K562 (cell line): ENCODE results near the gene MYO3B. TPM values are rescaled to one million over a fixed set of nuclear protein-coding genes. Genes with fewer than 3 reads are reported as not detected.

Experiments
- ATF6 ChIP-seq: sonication (generic); formaldehyde crosslinking; IDR thresholded peaks from 2 replicates; pipeline ENCODE4 v1.4.0; 2020; ENCODE audit warnings: mild to moderate bottlenecking, missing genetic modification reagents
- C11orf30 ChIP-seq: fragments of 450-650 bp; IDR thresholded peaks from 2 replicates; pipeline ENCODE4 v1.6.1; 2016; ENCODE audit warnings: low read depth, mild to moderate bottlenecking
- CBX8 ChIP-seq: fragments of 200-600 bp; sonication (generic); IDR thresholded peaks from 2 replicates; pipeline ENCODE4 v1.6.1; 2012; ENCODE audit warnings: borderline replicate concordance, mixed run types, low read depth, mild to moderate bottlenecking, moderate library complexity, mixed read lengths, low read length, control low read depth, inconsistent platforms; ENCODE audit not compliant: poor library complexity, severe bottlenecking; ENCODE audit errors: extremely low read depth
- CC2D1A ChIP-seq: fragments of 450-650 bp; IDR thresholded peaks from 2 replicates; pipeline ENCODE4 v1.6.1; 2017; ENCODE audit warnings: mild to moderate bottlenecking
- CCNT2 ChIP-seq: IDR thresholded peaks from 2 replicates; pipeline ENCODE4 v1.6.1; 2011; ENCODE audit warnings: borderline replicate concordance, low read depth, mild to moderate bottlenecking, moderate library complexity, mixed read lengths, low read length; ENCODE audit not compliant: insufficient read length; ENCODE audit errors: extremely low read depth
- DACH1 ChIP-seq: fragments of 450-650 bp; IDR thresholded peaks from 2 replicates; pipeline ENCODE4 v1.6.1; 2018; ENCODE audit not compliant: partially characterized antibody
- DIDO1 ChIP-seq: fragments of 450-650 bp; IDR thresholded peaks from 2 replicates; pipeline ENCODE4 v1.6.1; 2016; ENCODE audit warnings: low read depth, missing biosample characterization, missing genetic modification characterization
- ILF3 ChIP-seq: fragments of 450-650 bp; IDR thresholded peaks from 2 replicates; pipeline ENCODE4 v1.6.1; 2018; ENCODE audit warnings: antibody characterized with exemption, mild to moderate bottlenecking, moderate library complexity, borderline replicate concordance
- MNT ChIP-seq, 2 experiments: fragments of 450-650 bp; conservative IDR thresholded peaks; 2 replicates each; pipeline ENCODE4 v1.6.1; 2017; ENCODE audit warnings: mild to moderate bottlenecking in 2 of 2, moderate library complexity in 2 of 2
- MTA1 ChIP-seq: fragments of 450-650 bp; IDR thresholded peaks from 2 replicates; pipeline ENCODE4 v1.6.1; 2017; ENCODE audit warnings: borderline replicate concordance
- PHF8 ChIP-seq: fragments of 200-600 bp; sonication (generic); IDR thresholded peaks from 2 replicates; pipeline ENCODE4 v1.6.1; 2012; ENCODE audit warnings: mixed run types, mild to moderate bottlenecking, inconsistent platforms, low read length, moderate library complexity, borderline replicate concordance
- PKNOX1 ChIP-seq: fragments of 450-650 bp; IDR thresholded peaks from 2 replicates; pipeline ENCODE4 v1.6.1; 2016
- RBM15 ChIP-seq: fragments of 200-400 bp; formaldehyde crosslinking; IDR thresholded peaks from 2 replicates; pipeline ENCODE4 v1.6.1; 2018; ENCODE audit warnings: mild to moderate bottlenecking, low read length, moderate library complexity; ENCODE audit not compliant: insufficient read depth
- SMAD4 ChIP-seq: fragments of 250-450 bp; sonication (Bioruptor Pico); conservative IDR thresholded peaks from 2 replicates; pipeline ENCODE4 v1.8.0; 2021; ENCODE audit warnings: inconsistent platforms, mild to moderate bottlenecking, moderate library complexity
- SP2 ChIP-seq: IDR thresholded peaks from 2 replicates; pipeline ENCODE4 v1.6.1; 2011; ENCODE audit warnings: mild to moderate bottlenecking, low read depth, low read length, moderate library complexity; ENCODE audit not compliant: poor library complexity, severe bottlenecking; ENCODE audit errors: extremely low read depth
- SRSF9 ChIP-seq: fragments of 200-400 bp; formaldehyde crosslinking; IDR thresholded peaks from 2 replicates; pipeline ENCODE4 v1.6.1; 2017; ENCODE audit warnings: low read depth, low read length, borderline replicate concordance
- TEAD1 ChIP-seq, 2 experiments: fragments of 450-650 bp in 1 of 2; sonication (generic) in 1 of 2; formaldehyde crosslinking; IDR thresholded peaks; 2 replicates each; pipeline versions ENCODE4 v1.4.0 to v1.8.0; 2020 to 2022; ENCODE audit warnings: mild to moderate bottlenecking in 2 of 2, missing genetic modification reagents in 1 of 2
- ZFP1 ChIP-seq: fragments of 450-650 bp; formaldehyde crosslinking; IDR thresholded peaks from 2 replicates; pipeline ENCODE4 v1.4.0; 2020; ENCODE audit warnings: mild to moderate bottlenecking, mixed read lengths
- ZKSCAN1 ChIP-seq: fragments of 150-350 bp; IDR thresholded peaks from 2 replicates; pipeline ENCODE4 v1.6.1; 2016; ENCODE audit warnings: low read depth, low read length
- ZNF239 ChIP-seq: fragments of 250-450 bp; sonication (Bioruptor Pico); IDR thresholded peaks from 2 replicates; pipeline ENCODE4 v1.4.0; 2020; ENCODE audit warnings: mild to moderate bottlenecking
- ZZZ3 ChIP-seq: fragments of 450-650 bp; IDR thresholded peaks from 2 replicates; pipeline ENCODE4 v1.6.1; 2016; ENCODE audit warnings: antibody characterized with exemption, mild to moderate bottlenecking, moderate library complexity
- polyA plus RNA-seq, 8 experiments: library from polyadenylated mRNA; depleted of rRNA in 4 of 8; stranded (reverse) in 5 of 8; unstranded in 3 of 8; fragments of >200 nt; fragmentation: Nextera tagmentation in 2 of 8; fragmentation: Illumina TruSeq in 1 of 8; extraction: Ambion mirVana in 2 of 8; extraction: Trizol in 1 of 8; gene quantifications; 2 replicates each; pipeline versions ENCODE4 v1.2.1 to v1.2.3, GENCODE V29; 2011 to 2014; ENCODE audit warnings: inconsistent platforms in 1 of 8, missing spikeins in 1 of 8
- total RNA-seq, 7 experiments: library from RNA; depleted of rRNA in 6 of 7; stranded (reverse); fragments of >200 nt in 6 of 7; fragmentation: Illumina TruSeq in 2 of 7; extraction: Trizol in 2 of 7; gene quantifications; 2 replicates each; pipeline versions ENCODE4 v1.2.1 to v1.2.3, GENCODE V29; 2011 to 2021; ENCODE audit warnings: low replicate concordance in 1 of 7

The MYO3B gene
- total and polyA plus RNA-seq, 9 of the 15 experiments (the other 6 are each of a cell fraction or from before 2014, with no cell fraction given), result 2.7 to 6.5 (median 3.6) TPM

GRCh38 chr2:170235860-170236679, 58.1 kb downstream of the MYO3B start (continued):
- no peak for TF ChIP-seq SRSF9
- no peak for TF ChIP-seq RBM15
- TF ChIP-seq DACH1, result peak; percentile 70
- no peak for TF ChIP-seq ILF3
- peak; percentile 17; the same call in 1 of the 2 replicates for TF ChIP-seq ZZZ3
- no peak for TF ChIP-seq PHF8
- no peak for TF ChIP-seq SP2
- peak; percentile 88 for TF ChIP-seq SMAD4 (CRISPR knock-in tag)
- peak; percentile 41; the same call in 1 of the 2 replicates for TF ChIP-seq MTA1
- TF ChIP-seq CCNT2, result peak; percentile 91
- TF ChIP-seq CBX8, result no peak
- peak; percentile 94 for TF ChIP-seq CC2D1A
- peak; percentile 42; the same call in 1 of the 2 replicates for TF ChIP-seq PKNOX1
- TF ChIP-seq C11orf30, result peak; percentile 78
- TF ChIP-seq TEAD1 (CRISPR knock-in tag; IDR thresholded peaks at IDR 0.05), result peak in 1 of 2 experiments; percentile 90; a peak in 2 of 4 replicates
- no peak for TF ChIP-seq ATF6 (CRISPR knock-in tag)
- no peak; the same call in 1 of the 2 replicates for TF ChIP-seq ZKSCAN1
- TF ChIP-seq DIDO1, result peak; percentile 62
- peak; percentile 72 for TF ChIP-seq ZNF239 (CRISPR knock-in tag)
- peak; percentile 37 to 55; a peak in 2 of 4 replicates for TF ChIP-seq MNT (conservative IDR thresholded peaks at IDR 0.05)
- 0 out of 2 replicates have a peak, but pooled peaks have one; percentile 5 for TF ChIP-seq ZFP1
